ENCODE data around the gene LEP.

- no peak for TF ChIP-seq EZH2phosphoT487 (IDR thresholded peaks at IDR 0.05; ENCODE audit: borderline replicate concordance, low read depth, low read length)
- TF ChIP-seq CTCF (conservative IDR thresholded peaks at IDR 0.05; ENCODE audit: low read length) = no peak
Observed at GRCh38 chr7:128211626-128212025, 29.5 kb upstream of the LEP start.

All from OCI-LY7 (cell line).